GM10266 (cell line): ENCODE measurements around the gene SSH3.
A peak's percentile ranks its signal among the peaks of the same experiment; 100 is the strongest.

Experiments used
- DNase-seq: peaks from one replicate; pipeline ENCODE4 v3.0.0; 2012; ENCODE audit errors: extremely low spot score
- CTCF ChIP-seq: IDR thresholded peaks from 2 replicates; pipeline ENCODE4 v1.5.1; 2012; ENCODE audit warnings: mild to moderate bottlenecking, low read depth; ENCODE audit not compliant: control insufficient read depth, insufficient read depth; ENCODE audit errors: missing control alignments

SSH3 gene

GRCh38 chr11:67312187-67313021 is 9.1 kb downstream of the SSH3 start:
- TF ChIP-seq CTCF: no peak
- no peak for DNase-seq

GRCh38 chr11:67313125-67313890 is 10.0 kb downstream of the SSH3 start:
- no peak for TF ChIP-seq CTCF
- no peak for DNase-seq

GRCh38 chr11:67314218-67314617 is 10.9 kb downstream of the SSH3 start:
- no peak for TF ChIP-seq CTCF
- DNase-seq: no peak

GRCh38 chr11:67315325-67315909 is 12.1 kb downstream of the SSH3 start:
- TF ChIP-seq CTCF: no peak
- DNase-seq: peak; percentile 10

- no peak for TF ChIP-seq CTCF
Observed at GRCh38 chr11:67316882-67317204, 13.5 kb downstream of the SSH3 start.

GRCh38 chr11:67317205-67317887 is 14.0 kb downstream of the SSH3 start:
- DNase-seq: peak; percentile 99
- peak; percentile 96 for TF ChIP-seq CTCF

More at GRCh38 chr11:67316882-67317204, 13.5 kb downstream of the SSH3 start:
- DNase-seq: no peak
